DOHH2 (cell line): ENCODE results near the gene CENPA.
"Not testable (repeated sequence)": the region's sequence is repeated elsewhere in the genome, so short reads cannot be mapped to it uniquely, and the experiment has no call there.

Experiments
- H3F3A ChIP-seq: fragments of 200-600 bp; sonication (generic), shearing (Covaris generic); 2 replicates; pipeline ENCODE4 v1.6.0; 2016; ENCODE audit warnings: antibody characterized with exemption, mild to moderate bottlenecking; ENCODE audit not compliant: control insufficient read depth, insufficient read depth
- H3K27ac ChIP-seq: fragments of 200-600 bp; sonication (generic); 2 replicates; pipeline ENCODE4 v1.5.1; 2014; ENCODE audit warnings: low read depth, mild to moderate bottlenecking, low read length, moderate library complexity
- H3K27me3 ChIP-seq: fragments of 200-600 bp; sonication (generic); 2 replicates; pipeline ENCODE4 v1.6.1; 2014; ENCODE audit warnings: mild to moderate bottlenecking, low read length, mixed read lengths; ENCODE audit not compliant: control insufficient read depth
- H3K36me3 ChIP-seq: fragments of 200-600 bp; sonication (generic); 2 replicates; pipeline ENCODE4 v1.6.1; 2014; ENCODE audit warnings: mild to moderate bottlenecking, low read length, moderate library complexity, mixed read lengths; ENCODE audit not compliant: control insufficient read depth
- H3K4me1 ChIP-seq: fragments of 200-600 bp; sonication (generic); 2 replicates; pipeline ENCODE4 v1.6.1; 2014; ENCODE audit warnings: mild to moderate bottlenecking, low read length, mixed read lengths; ENCODE audit not compliant: control insufficient read depth
- H3K4me2 ChIP-seq: fragments of 200-600 bp; sonication (generic); 2 replicates; pipeline ENCODE4 v1.6.0; 2014; ENCODE audit warnings: mild to moderate bottlenecking, low read length, moderate library complexity
- H3K4me3 ChIP-seq: fragments of 200-600 bp; sonication (generic); 2 replicates; pipeline ENCODE4 v1.5.1; 2014; ENCODE audit warnings: mild to moderate bottlenecking, low read length, mixed read lengths
- H3K79me2 ChIP-seq: fragments of 200-600 bp; sonication (generic); 2 replicates; pipeline ENCODE4 v1.6.1; 2014; ENCODE audit warnings: mild to moderate bottlenecking, low read length, mixed read lengths; ENCODE audit not compliant: control insufficient read depth
- H3K9me2 ChIP-seq: fragments of 200-600 bp; sonication (generic); replicated peaks from 2 replicates; pipeline ENCODE4 v1.6.1; 2014; ENCODE audit warnings: mild to moderate bottlenecking, low read length, mixed read lengths; ENCODE audit not compliant: control insufficient read depth
- H3K9me3 ChIP-seq: fragments of 200-600 bp; sonication (generic); 2 replicates; pipeline ENCODE4 v1.6.1; 2014; ENCODE audit warnings: antibody characterized with exemption, low read length, mixed read lengths; ENCODE audit not compliant: control insufficient read depth, insufficient read depth
- H4K20me1 ChIP-seq: fragments of 200-600 bp; sonication (generic); 2 replicates; pipeline ENCODE4 v1.6.0; 2014; ENCODE audit warnings: low read depth, mild to moderate bottlenecking, antibody characterized with exemption, low read length, moderate library complexity; ENCODE audit not compliant: control insufficient read depth, insufficient read depth
- EZH2phosphoT487 ChIP-seq: fragments of 200-600 bp; sonication (generic); IDR thresholded peaks from 2 replicates; pipeline ENCODE4 v1.6.1; 2017; ENCODE audit warnings: borderline replicate concordance, mild to moderate bottlenecking, antibody characterized with exemption, low read length, moderate library complexity, mixed read lengths
- TF ChIP-seq, protein P1 (sequence below): fragments of 200-600 bp; sonication (generic); IDR thresholded peaks from one replicate; pipeline ENCODE4 v1.5.1; 2014; ENCODE audit warnings: antibody characterized with exemption, mild to moderate bottlenecking, low read depth, low read length; ENCODE audit not compliant: poor library complexity, severe bottlenecking

The CENPA gene

DNA sequence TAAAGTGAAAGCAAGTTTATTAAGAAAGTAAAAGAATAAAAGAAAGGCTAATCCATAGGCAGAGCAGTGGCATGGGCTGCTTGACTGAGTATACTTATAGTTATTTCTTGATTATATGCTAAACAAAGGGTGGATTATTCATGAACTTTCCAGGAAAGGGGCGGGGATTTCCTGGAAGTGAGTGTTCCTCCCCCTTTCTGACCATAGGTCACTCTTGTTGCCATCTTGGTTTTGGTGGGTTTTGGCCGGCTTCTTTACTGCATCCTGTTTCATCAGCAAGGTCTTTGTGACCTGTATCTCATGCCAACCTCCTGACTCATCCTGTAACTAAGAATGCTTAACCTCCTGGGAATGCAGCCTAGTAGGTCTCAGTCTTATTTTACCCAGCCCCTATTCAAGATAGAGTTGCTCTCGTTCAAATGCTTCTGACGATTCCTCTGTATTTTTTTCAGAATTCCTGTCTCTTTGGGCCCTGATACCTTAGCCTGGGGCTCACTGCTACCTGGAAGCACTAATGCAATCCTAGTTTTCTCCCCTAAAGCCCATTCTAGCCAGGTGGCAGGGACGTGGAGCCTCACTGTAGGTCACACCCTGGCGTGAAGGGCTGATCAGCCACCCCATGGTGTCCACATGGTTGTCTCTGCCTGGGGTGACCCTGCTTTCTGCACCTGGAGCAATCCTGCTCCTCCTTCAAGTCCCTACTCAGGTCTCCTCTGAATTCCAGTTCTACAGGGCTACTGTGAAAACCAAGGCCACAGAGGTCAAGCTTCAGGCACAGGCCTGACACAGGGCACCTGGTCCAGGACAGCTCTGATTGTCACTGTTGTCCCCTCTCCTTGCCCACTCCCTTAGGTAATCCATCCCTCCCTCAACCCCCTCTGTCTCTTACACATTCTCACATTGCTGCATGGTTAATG is 27.7 kb upstream of the CENPA start:
- Histone ChIP-seq H4K20me1 (no peaks in the 10 kb centered on the region), H3K4me3 (no peak overlapping the region), H3K4me1 (no peaks in the 10 kb centered on the region; the same call in 1 of the 2 replicates), H3K4me2 (no peak overlapping the region), H3K79me2 (no peaks in the 10 kb centered on the region), H3K27ac (no peak overlapping the region), H3K9me2 (no peaks in the 10 kb centered on the region), H3K9me3 (no peaks in the 10 kb centered on the region), H3F3A (no peaks in the 10 kb centered on the region), H3K36me3 (no peaks in the 10 kb centered on the region), H3K27me3 (no peaks in the 10 kb centered on the region)
- TF ChIP-seq, protein P1, sequence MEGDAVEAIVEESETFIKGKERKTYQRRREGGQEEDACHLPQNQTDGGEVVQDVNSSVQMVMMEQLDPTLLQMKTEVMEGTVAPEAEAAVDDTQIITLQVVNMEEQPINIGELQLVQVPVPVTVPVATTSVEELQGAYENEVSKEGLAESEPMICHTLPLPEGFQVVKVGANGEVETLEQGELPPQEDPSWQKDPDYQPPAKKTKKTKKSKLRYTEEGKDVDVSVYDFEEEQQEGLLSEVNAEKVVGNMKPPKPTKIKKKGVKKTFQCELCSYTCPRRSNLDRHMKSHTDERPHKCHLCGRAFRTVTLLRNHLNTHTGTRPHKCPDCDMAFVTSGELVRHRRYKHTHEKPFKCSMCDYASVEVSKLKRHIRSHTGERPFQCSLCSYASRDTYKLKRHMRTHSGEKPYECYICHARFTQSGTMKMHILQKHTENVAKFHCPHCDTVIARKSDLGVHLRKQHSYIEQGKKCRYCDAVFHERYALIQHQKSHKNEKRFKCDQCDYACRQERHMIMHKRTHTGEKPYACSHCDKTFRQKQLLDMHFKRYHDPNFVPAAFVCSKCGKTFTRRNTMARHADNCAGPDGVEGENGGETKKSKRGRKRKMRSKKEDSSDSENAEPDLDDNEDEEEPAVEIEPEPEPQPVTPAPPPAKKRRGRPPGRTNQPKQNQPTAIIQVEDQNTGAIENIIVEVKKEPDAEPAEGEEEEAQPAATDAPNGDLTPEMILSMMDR, result no peak
- TF ChIP-seq EZH2phosphoT487, result no peak

DNA sequence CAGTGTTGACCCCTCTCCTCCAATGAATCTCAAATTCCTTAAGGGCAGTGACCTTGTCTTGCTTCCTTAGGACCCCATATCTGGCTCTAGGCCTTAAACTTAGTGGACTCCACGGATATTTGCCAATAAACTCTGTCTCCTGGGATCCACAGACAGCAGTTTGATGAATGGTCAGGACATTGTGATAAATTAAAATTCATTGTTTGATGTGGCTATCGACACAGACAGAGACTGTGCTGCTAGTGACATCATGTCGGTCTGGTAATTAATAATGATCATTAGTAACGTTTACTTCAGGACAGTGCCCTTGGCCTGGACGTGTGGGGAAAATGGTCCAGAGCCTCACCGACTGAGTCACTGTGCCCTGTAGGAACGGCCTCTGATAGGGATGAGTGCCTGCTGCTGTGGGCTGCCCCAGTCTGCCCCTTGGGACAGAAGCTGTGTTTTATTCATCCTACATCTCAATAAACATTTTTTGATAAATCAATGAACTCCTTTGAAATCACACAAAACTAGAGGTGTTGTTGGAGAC is 27.0 kb upstream of the CENPA start:
- TF ChIP-seq EZH2phosphoT487, result no peak
- TF ChIP-seq, protein P1, result no peak
- Histone ChIP-seq H4K20me1 (no peaks in the 10 kb centered on the region), H3K4me3 (no peak overlapping the region), H3K27ac (no peak overlapping the region), H3K4me2 (no peak overlapping the region), H3K27me3 (no peaks in the 10 kb centered on the region), H3K9me2 (no peaks in the 10 kb centered on the region), H3K79me2 (no peaks in the 10 kb centered on the region), H3K4me1 (peaks cover 4% of the 10 kb centered on the region), H3F3A (no peaks in the 10 kb centered on the region), H3K36me3 (no peaks in the 10 kb centered on the region), H3K9me3 (no peaks in the 10 kb centered on the region)

DNA sequence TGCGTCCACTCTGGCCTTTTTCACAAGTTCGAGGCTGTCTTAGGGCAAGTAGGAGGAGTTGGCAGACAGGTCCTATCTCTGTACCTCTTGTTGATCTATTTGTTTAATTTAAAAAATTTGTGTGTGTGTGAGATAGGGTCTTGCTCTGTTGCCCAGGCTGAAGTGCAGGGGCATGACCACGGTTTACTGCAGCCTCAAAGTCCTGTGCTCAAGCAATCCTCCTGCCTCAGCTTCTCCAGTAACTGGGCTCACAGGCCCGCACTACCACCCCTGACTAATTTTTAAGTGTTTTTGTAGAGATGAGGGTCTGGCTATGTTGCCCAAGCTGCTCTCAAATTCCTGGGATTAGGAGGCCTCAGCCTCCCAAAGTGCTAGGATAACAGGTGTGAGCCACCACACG is 26.0 kb upstream of the CENPA start:
- no peak overlapping the region for H3K4me3 ChIP-seq
- H3K4me1 ChIP-seq, result peaks cover 8% of the 10 kb centered on the region
- H3K9me2 ChIP-seq, result no peaks in the 10 kb centered on the region
- no peaks in the 10 kb centered on the region for H3K27me3 ChIP-seq
- H3K4me2 ChIP-seq, result no peak overlapping the region
- H3K9me3 ChIP-seq, result no peaks in the 10 kb centered on the region
- no peak overlapping the region for H3K27ac ChIP-seq
- H3K79me2 ChIP-seq, result peaks cover 7% of the 10 kb centered on the region
- TF ChIP-seq EZH2phosphoT487, result no peak
- TF ChIP-seq, protein P1, result no peak
- H3K36me3 ChIP-seq, result peaks cover 5% of the 10 kb centered on the region; the same call in 1 of the 2 replicates
- no peaks in the 10 kb centered on the region for H4K20me1 ChIP-seq
- no peaks in the 10 kb centered on the region for H3F3A ChIP-seq

DNA sequence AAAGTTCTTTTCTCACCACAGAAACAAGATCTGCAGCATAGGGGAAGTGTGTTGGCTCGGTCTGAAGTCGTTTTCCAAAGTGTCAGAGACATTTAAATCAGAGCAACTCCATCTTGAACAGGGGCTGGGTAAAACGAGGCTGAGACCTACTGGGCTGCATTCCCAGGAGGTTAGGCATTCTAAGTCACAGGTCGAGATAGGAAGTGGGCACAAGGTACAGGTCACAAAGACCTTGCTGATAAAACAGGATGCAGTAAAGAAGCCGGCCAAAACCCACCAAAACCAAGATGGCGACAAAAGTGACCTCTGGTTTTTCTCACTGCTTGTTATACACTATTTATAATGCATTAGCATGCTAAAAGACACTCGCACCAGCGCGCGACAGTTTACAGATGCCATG is 24.9 kb upstream of the CENPA start:
- not testable (repeated sequence) for H3F3A ChIP-seq, H3K36me3 ChIP-seq, H3K9me3 ChIP-seq, H4K20me1 ChIP-seq, H3K27ac ChIP-seq, H3K27me3 ChIP-seq, H3K4me3 ChIP-seq, H3K9me2 ChIP-seq, H3K4me2 ChIP-seq
- H3K79me2 ChIP-seq, result peaks cover 18% of the 10 kb centered on the region
- peaks cover 19% of the 10 kb centered on the region for H3K4me1 ChIP-seq
